GM23338 (cell line): Measurements from ENCODE around the gene MRPS10. TPM values are rescaled to one million over a fixed set of nuclear protein-coding genes. Genes with fewer than 3 reads are reported as not detected.

Experiments
- ATAC-seq: fragments of 200-7000 bp; cut with Tn5 transposase; 3 replicates; pipeline ENCODE4 v1.9.1; 2020
- DNase-seq: peaks from one replicate; pipeline ENCODE4 v3.0.0-alpha.2; 2015; ENCODE audit warnings: low spot score
- H2AFZ ChIP-seq: fragments of 200-600 bp; sonication (generic); 2 replicates; pipeline ENCODE4 v1.8.0; 2016; ENCODE audit warnings: antibody characterized with exemption, mild to moderate bottlenecking, moderate library complexity
- H3F3A ChIP-seq: fragments of 200-600 bp; sonication (generic); replicated peaks from 2 replicates; pipeline ENCODE4 v1.8.0; 2017; ENCODE audit warnings: antibody characterized with exemption, mixed run types, low read depth
- H3K27ac ChIP-seq: fragments of 200-600 bp; sonication (generic); 2 replicates; pipeline ENCODE4 v1.6.1; 2016; ENCODE audit warnings: low read depth
- H3K27me3 ChIP-seq: fragments of 200-600 bp; sonication (generic); 2 replicates; pipeline ENCODE4 v1.8.0; 2016; ENCODE audit warnings: mild to moderate bottlenecking, mixed run types, moderate library complexity; ENCODE audit not compliant: insufficient read depth
- H3K36me3 ChIP-seq: fragments of 200-600 bp; sonication (generic); 2 replicates; pipeline ENCODE4 v1.8.0; 2016; ENCODE audit warnings: mild to moderate bottlenecking; ENCODE audit not compliant: insufficient read depth
- H3K4me1 ChIP-seq: fragments of 200-600 bp; sonication (generic); 2 replicates; pipeline ENCODE4 v1.8.0; 2016; ENCODE audit warnings: mild to moderate bottlenecking, moderate library complexity; ENCODE audit not compliant: insufficient read depth
- H3K4me2 ChIP-seq: fragments of 200-600 bp; sonication (generic); 2 replicates; pipeline ENCODE4 v1.7.1; 2017; ENCODE audit warnings: mixed run types
- H3K4me3 ChIP-seq: fragments of 200-600 bp; sonication (generic); 2 replicates; pipeline ENCODE4 v1.6.1; 2016; ENCODE audit warnings: mixed run types
- H3K79me2 ChIP-seq: fragments of 200-600 bp; sonication (generic); replicated peaks from 2 replicates; pipeline ENCODE4 v1.8.0; 2017; ENCODE audit warnings: mild to moderate bottlenecking; ENCODE audit not compliant: insufficient read depth
- H3K9me2 ChIP-seq: fragments of 200-600 bp; sonication (generic); 2 replicates; pipeline ENCODE4 v1.8.0; 2017; ENCODE audit not compliant: insufficient read depth
- H4K20me1 ChIP-seq: fragments of 200-600 bp; sonication (generic); replicated peaks from 2 replicates; pipeline ENCODE4 v1.8.0; 2017; ENCODE audit warnings: mild to moderate bottlenecking; ENCODE audit not compliant: insufficient read depth
- H3K27ac Mint-ChIP-seq: 2 replicates; pipeline ENCODE4 v1.8.0; 2020; ENCODE audit warnings: inconsistent platforms, mild to moderate bottlenecking, moderate library complexity, mixed read lengths
- H3K27me3 Mint-ChIP-seq: 3 replicates; pipeline ENCODE4 v1.8.0; 2022; ENCODE audit warnings: low read depth, mild to moderate bottlenecking, moderate library complexity, mixed read lengths, inconsistent platforms; ENCODE audit not compliant: insufficient read depth, poor library complexity
- H3K36me3 Mint-ChIP-seq: 3 replicates; pipeline ENCODE4 v1.8.0; 2021; ENCODE audit warnings: low read depth, mild to moderate bottlenecking, inconsistent platforms, moderate library complexity, mixed read lengths
- H3K4me1 Mint-ChIP-seq: 3 replicates; pipeline ENCODE4 v1.8.0; 2020; ENCODE audit warnings: mild to moderate bottlenecking, inconsistent platforms, mixed read lengths
- H3K4me3 Mint-ChIP-seq: 3 replicates; pipeline ENCODE4 v1.8.0; 2021; ENCODE audit warnings: moderate library complexity, mild to moderate bottlenecking, inconsistent platforms, mixed read lengths
- H3K9me3 Mint-ChIP-seq: 3 replicates; pipeline ENCODE4 v1.8.0; 2020; ENCODE audit warnings: moderate library complexity, mild to moderate bottlenecking, inconsistent platforms, mixed read lengths
- EZH2phosphoT487 ChIP-seq: fragments of 200-600 bp; sonication (generic); IDR thresholded peaks from one replicate; pipeline ENCODE4 v1.8.1; 2018; ENCODE audit warnings: antibody characterized with exemption; ENCODE audit not compliant: unreplicated experiment
- JUNB ChIP-seq: IDR thresholded peaks from one replicate; pipeline ENCODE4 v1.6.1; 2016; ENCODE audit warnings: antibody characterized with exemption; ENCODE audit not compliant: unreplicated experiment
- NANOG ChIP-seq: IDR thresholded peaks from 2 replicates; pipeline ENCODE4 v1.6.1; 2016; ENCODE audit warnings: antibody characterized with exemption, borderline replicate concordance
- POLR2AphosphoS5 ChIP-seq: IDR thresholded peaks from 2 replicates; pipeline ENCODE4 v1.6.1; 2016; ENCODE audit warnings: antibody characterized with exemption, low read depth
- STAT1 ChIP-seq: IDR thresholded peaks from one replicate; pipeline ENCODE4 v1.6.1; 2016; ENCODE audit warnings: antibody characterized with exemption; ENCODE audit not compliant: unreplicated experiment
- ZNF114 ChIP-seq: fragments of 250-450 bp; sonication (Bioruptor Pico); IDR thresholded peaks from 2 replicates; pipeline ENCODE4 v1.5.0; 2020; ENCODE audit warnings: mild to moderate bottlenecking, moderate library complexity
- polyA plus RNA-seq: library from polyadenylated mRNA; unstranded; fragments of >200 nt; fragmentation: Nextera tagmentation; extraction: Ambion mirVana; gene quantifications from 2 replicates; pipeline ENCODE4 v1.2.1, GENCODE V29; 2016
- total RNA-seq: library from RNA; depleted of rRNA; stranded (reverse); fragments of >200 nt; shearing (Covaris generic); gene quantifications from 2 replicates; pipeline ENCODE4 v1.2.3, GENCODE V29; 2014
- TF ChIP-seq, protein P1 (sequence below): IDR thresholded peaks from one replicate; pipeline ENCODE4 v1.6.1; 2018; ENCODE audit warnings: antibody characterized with exemption; ENCODE audit not compliant: unreplicated experiment
- TF ChIP-seq, protein P2 (sequence below): IDR thresholded peaks from 2 replicates; pipeline ENCODE4 v1.6.1; 2016; ENCODE audit warnings: antibody characterized with exemption

MRPS10 gene
- total and polyA plus RNA-seq, 2 experiments from 2014 or later, result 36.2 to 42.7 TPM

DNA sequence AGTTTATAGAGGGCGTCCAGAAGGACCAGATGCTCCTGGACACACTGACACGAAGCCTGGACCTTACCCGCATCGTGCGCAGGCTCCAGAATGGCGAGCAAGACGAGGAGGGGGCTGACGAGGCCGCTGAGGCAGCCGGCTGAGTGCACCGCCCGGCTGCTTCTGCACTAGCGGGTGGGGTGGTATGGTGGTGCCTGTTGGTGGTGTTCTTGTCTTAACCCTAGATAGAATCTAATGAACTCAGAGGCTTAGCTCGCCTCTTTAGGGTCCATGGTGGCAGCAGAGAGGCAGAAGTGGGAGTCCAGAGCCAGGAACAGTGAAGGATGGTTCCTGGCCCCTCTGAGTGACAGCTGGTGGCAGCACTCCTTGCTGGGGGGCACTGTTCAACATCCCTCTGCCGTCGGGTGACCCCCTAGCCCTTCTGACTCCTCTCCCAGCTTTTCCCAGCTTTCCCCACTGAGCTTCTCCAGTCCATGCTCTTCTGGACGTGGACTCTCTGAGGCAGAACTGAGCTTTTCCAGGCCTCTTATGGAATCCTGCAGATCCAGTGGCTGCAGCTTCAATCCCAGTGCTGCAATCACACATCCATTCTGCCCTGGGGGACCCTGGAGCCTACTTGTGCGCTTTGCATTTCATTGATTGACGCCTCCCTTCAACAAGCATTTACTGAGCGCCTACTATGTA is 38.3 kb downstream of the MRPS10 start (continued):
- TF ChIP-seq, protein P1, sequence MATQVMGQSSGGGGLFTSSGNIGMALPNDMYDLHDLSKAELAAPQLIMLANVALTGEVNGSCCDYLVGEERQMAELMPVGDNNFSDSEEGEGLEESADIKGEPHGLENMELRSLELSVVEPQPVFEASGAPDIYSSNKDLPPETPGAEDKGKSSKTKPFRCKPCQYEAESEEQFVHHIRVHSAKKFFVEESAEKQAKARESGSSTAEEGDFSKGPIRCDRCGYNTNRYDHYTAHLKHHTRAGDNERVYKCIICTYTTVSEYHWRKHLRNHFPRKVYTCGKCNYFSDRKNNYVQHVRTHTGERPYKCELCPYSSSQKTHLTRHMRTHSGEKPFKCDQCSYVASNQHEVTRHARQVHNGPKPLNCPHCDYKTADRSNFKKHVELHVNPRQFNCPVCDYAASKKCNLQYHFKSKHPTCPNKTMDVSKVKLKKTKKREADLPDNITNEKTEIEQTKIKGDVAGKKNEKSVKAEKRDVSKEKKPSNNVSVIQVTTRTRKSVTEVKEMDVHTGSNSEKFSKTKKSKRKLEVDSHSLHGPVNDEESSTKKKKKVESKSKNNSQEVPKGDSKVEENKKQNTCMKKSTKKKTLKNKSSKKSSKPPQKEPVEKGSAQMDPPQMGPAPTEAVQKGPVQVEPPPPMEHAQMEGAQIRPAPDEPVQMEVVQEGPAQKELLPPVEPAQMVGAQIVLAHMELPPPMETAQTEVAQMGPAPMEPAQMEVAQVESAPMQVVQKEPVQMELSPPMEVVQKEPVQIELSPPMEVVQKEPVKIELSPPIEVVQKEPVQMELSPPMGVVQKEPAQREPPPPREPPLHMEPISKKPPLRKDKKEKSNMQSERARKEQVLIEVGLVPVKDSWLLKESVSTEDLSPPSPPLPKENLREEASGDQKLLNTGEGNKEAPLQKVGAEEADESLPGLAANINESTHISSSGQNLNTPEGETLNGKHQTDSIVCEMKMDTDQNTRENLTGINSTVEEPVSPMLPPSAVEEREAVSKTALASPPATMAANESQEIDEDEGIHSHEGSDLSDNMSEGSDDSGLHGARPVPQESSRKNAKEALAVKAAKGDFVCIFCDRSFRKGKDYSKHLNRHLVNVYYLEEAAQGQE, result no peak
- TF ChIP-seq, protein P2, sequence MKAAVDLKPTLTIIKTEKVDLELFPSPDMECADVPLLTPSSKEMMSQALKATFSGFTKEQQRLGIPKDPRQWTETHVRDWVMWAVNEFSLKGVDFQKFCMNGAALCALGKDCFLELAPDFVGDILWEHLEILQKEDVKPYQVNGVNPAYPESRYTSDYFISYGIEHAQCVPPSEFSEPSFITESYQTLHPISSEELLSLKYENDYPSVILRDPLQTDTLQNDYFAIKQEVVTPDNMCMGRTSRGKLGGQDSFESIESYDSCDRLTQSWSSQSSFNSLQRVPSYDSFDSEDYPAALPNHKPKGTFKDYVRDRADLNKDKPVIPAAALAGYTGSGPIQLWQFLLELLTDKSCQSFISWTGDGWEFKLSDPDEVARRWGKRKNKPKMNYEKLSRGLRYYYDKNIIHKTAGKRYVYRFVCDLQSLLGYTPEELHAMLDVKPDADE, result no peak
- TF ChIP-seq ZNF114 (CRISPR knock-in tag), result no peak

DNA sequence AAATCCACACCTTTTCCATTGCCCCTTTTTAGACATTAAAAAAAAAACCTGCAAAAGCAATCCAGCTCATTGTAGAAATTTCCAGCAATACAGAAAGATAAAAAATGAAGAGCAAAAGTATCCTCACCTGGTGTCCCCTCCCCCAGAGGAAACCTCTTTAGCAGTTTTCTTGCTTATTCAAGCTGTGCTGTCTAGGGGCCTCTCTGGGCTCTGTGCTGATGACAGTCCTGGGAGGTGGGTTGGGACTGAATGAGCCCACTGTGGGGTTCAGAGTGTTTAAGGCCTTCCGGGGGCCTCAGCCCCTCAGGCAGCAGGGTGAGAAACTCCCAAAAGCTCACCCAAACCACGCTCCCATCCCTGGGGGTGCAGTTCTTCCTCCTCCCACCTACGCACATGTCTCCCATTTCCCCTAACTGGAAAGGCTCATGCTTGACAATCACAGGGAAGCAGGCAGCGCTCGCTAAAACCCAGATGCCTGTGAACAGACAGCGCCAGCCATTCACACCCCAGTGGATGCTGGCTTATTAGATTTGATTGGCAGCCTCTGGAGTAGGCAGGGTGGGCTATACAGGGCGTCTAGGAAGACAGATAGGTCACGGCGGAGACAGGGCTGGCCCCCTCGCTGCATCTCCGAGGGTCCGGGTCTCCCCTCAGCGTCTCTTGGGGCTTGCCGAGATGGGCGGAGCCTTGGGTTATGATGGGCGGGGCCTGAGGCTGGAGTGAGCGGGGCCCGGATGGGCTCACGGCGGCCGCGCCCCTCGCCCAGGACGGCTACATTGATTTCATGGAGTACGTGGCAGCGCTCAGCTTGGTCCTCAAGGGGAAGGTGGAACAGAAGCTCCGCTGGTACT is 39.9 kb downstream of the MRPS10 start:
- peaks cover 40% of the 10 kb centered on the region for H3K4me1 Mint-ChIP-seq

DNA sequence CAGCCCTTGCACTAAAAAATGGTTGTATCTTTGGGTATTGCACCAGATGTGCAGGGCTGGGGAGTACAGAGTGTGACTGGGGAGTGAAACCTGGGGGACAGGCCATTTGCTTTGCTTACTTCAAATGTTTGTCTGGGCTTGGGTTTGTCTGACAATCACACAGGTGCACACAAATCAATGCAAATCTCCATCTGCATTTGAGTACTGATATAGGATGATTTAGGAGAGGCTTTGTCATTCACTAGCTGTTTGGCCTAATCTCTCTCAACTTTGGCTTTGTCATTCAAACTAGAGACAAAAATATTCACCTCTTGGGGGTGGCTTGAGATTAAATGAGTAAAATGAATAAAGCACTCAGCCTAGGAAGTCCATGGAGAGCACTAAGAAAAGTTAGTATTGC is 40.7 kb downstream of the MRPS10 start:
- H3K27ac Mint-ChIP-seq, result peak overlapping the region; percentile 89
- DNase-seq, result no peak
- H3K4me3 ChIP-seq, result peak overlapping the region; percentile 77
- H3F3A ChIP-seq, result peaks cover 16% of the 10 kb centered on the region
- no peak overlapping the region for H2AFZ ChIP-seq
- H4K20me1 ChIP-seq, result no peaks in the 10 kb centered on the region
- peak overlapping the region; percentile 77 for H3K4me3 Mint-ChIP-seq
- H3K9me2 ChIP-seq, result no peaks in the 10 kb centered on the region
- ATAC-seq, result no peak
- H3K36me3 Mint-ChIP-seq, result no peaks in the 10 kb centered on the region
- H3K27ac ChIP-seq, result peak overlapping the region; percentile 77
- no peaks in the 10 kb centered on the region for H3K36me3 ChIP-seq
- H3K4me1 Mint-ChIP-seq, result peaks cover 40% of the 10 kb centered on the region
- H3K27me3 Mint-ChIP-seq, result peaks cover 10% of the 10 kb centered on the region
- H3K4me1 ChIP-seq, result peaks cover 27% of the 10 kb centered on the region
- H3K9me3 Mint-ChIP-seq, result no peaks in the 10 kb centered on the region
- TF ChIP-seq STAT1 (no peak), EZH2phosphoT487 (no peak), POLR2AphosphoS5 (no peak), NANOG (peak; percentile 75; the same call in 1 of the 2 replicates), JUNB (no peak)
- TF ChIP-seq, protein P1, result no peak
- no peaks in the 10 kb centered on the region for H3K79me2 ChIP-seq
- peak overlapping the region; percentile 91 for H3K4me2 ChIP-seq
- no peaks in the 10 kb centered on the region for H3K27me3 ChIP-seq

More for the DNA sequence above, 39.9 kb downstream of the MRPS10 start:
- Histone ChIP-seq H2AFZ (peak overlapping the region; percentile 70), H3K79me2 (no peaks in the 10 kb centered on the region), H3K36me3 (no peaks in the 10 kb centered on the region), H3K27me3 (no peaks in the 10 kb centered on the region), H3K9me2 (no peaks in the 10 kb centered on the region), H3K4me3 (peak overlapping the region; percentile 77), H3K4me1 (peaks cover 27% of the 10 kb centered on the region), H4K20me1 (no peaks in the 10 kb centered on the region), H3K27ac (peak overlapping the region; percentile 42; the same call in 1 of the 2 replicates), H3K4me2 (peak overlapping the region; percentile 91), H3F3A (peaks cover 16% of the 10 kb centered on the region)
- Mint-ChIP-seq H3K27ac (peak overlapping the region; percentile 89), H3K9me3 (no peaks in the 10 kb centered on the region), H3K27me3 (peaks cover 10% of the 10 kb centered on the region), H3K4me3 (peak overlapping the region; percentile 77), H3K36me3 (no peaks in the 10 kb centered on the region)
- TF ChIP-seq POLR2AphosphoS5 (peak; percentile 73), NANOG (no peak)
- DNase-seq (peak; percentile 93), ATAC-seq (peak; percentile 93)
